Activated T-cell treated with anti-CD3 and anti-CD28 coated beads, Interleukin-2, amount 50 U/mL, for 72 hours (primary cell): ENCODE measurements around the gene IRAK2. TPM values are rescaled to one million over a fixed set of nuclear protein-coding genes. Genes with fewer than 3 reads are reported as not detected.
"Not testable (repeated sequence)": the region's sequence is repeated elsewhere in the genome, so short reads cannot be mapped to it uniquely, and the experiment has no call there.

Experiments used
- ATAC-seq, 2 donors: fragments of 150-1000 bp; cut with Tn5 transposase; replicated peaks in 1 of 2; 2 replicates each; pipeline ENCODE4 v1.10.0; 2021; ENCODE audit warnings: moderate library complexity in 2 of 2, mild to moderate bottlenecking in 1 of 2
- DNase-seq, 2 donors: peaks; one replicate each; pipeline ENCODE4 v3.0.0; 2021 to 2022; ENCODE audit warnings: mixed read lengths in 1 of 2
- H3K27ac Mint-ChIP-seq: one replicate; pipeline ENCODE4 v1.8.0; 2022; ENCODE audit warnings: mild to moderate bottlenecking, moderate library complexity, mixed read lengths
- H3K27me3 Mint-ChIP-seq: one replicate; pipeline ENCODE4 v1.8.0; 2022; ENCODE audit warnings: low read depth, mixed read lengths
- H3K36me3 Mint-ChIP-seq, 2 donors: one replicate each; pipeline ENCODE4 v1.8.0; 2022; ENCODE audit warnings: mixed read lengths in 2 of 2, mild to moderate bottlenecking in 1 of 2; ENCODE audit not compliant: insufficient read depth in 2 of 2
- H3K4me1 Mint-ChIP-seq: one replicate; pipeline ENCODE4 v1.8.0; 2022; ENCODE audit warnings: low read depth, mixed read lengths
- H3K4me3 Mint-ChIP-seq, 2 donors: one replicate each; pipeline ENCODE4 v1.8.0; 2022; ENCODE audit warnings: mild to moderate bottlenecking in 2 of 2, mixed read lengths in 2 of 2, moderate library complexity in 2 of 2
- H3K9me3 Mint-ChIP-seq, 2 donors: one replicate each; pipeline ENCODE4 v1.8.0; 2022; ENCODE audit warnings: mixed read lengths in 2 of 2
- total RNA-seq, 2 donors: library from RNA; stranded (reverse); gene quantifications; one replicate each; pipeline ENCODE4 v1.2.3, GENCODE V29; 2022

Gene IRAK2, protein sequence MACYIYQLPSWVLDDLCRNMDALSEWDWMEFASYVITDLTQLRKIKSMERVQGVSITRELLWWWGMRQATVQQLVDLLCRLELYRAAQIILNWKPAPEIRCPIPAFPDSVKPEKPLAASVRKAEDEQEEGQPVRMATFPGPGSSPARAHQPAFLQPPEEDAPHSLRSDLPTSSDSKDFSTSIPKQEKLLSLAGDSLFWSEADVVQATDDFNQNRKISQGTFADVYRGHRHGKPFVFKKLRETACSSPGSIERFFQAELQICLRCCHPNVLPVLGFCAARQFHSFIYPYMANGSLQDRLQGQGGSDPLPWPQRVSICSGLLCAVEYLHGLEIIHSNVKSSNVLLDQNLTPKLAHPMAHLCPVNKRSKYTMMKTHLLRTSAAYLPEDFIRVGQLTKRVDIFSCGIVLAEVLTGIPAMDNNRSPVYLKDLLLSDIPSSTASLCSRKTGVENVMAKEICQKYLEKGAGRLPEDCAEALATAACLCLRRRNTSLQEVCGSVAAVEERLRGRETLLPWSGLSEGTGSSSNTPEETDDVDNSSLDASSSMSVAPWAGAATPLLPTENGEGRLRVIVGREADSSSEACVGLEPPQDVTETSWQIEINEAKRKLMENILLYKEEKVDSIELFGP
- 10 to 100 TPM in 1 of 2 donors, 1 to 10 TPM in 1; 9.4 to 11.8 TPM for total RNA-seq

DNA sequence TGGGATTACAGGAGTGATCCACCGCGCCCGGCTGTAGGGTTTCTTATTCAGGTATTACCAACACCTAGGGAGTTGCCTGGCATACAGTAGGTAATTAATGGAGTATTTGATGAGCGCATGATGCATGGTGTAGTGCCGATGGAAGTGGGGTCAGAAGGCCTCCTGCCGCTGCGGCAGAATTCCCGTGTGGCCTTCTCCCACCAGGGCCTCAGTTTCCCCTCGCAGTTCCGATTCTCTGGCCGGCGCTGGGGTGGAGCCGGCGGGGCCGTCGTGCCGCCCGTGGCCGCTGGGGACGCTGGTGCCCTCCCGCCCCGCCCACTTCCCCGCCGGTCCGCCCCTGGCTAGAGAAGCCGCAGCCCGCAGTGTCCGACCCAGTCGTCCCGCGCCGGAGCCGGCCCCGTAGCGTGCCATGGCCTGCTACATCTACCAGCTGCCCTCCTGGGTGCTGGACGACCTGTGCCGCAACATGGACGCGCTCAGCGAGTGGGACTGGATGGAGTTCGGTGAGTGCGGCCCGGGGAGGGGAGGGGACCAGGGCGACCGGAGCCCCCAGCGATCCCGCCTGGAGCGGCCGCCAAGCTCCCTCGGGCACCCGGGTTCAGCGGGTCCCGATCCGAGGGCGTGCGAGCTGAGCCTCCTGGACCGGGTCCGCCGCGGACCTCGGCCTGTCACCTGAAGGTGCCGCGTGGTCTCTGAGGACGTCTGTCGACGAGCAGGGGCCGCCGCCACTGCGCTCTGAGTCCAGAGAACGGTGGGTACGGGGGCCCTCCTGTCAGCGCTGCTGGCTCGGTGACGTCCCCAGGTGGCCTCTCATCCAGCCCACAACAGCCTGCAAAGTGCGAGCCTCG is at the start of gene IRAK2:
Gene IRAK2 (plus strand): TSS at position 374 of the 848 bp plus-strand sequence. CDS start 36 bp downstream, at position 410.
- peak; percentile 67 to 80 for DNase-seq
- Mint-ChIP-seq H3K4me1 (peaks cover 31% of the 10 kb centered on the region), H3K36me3 (peaks cover 0 to 9% of the 10 kb centered on the region in 2 donors), H3K27ac (no peak within 1 kb of the TSS), H3K9me3 (peaks cover 0 to 6% of the 10 kb centered on the region in 2 donors), H3K4me3 (peak within 1 kb of the TSS; percentile 78 to 84), H3K27me3 (no peaks in the 10 kb centered on the region)
- peak; percentile 86 to 91 for ATAC-seq

DNA sequence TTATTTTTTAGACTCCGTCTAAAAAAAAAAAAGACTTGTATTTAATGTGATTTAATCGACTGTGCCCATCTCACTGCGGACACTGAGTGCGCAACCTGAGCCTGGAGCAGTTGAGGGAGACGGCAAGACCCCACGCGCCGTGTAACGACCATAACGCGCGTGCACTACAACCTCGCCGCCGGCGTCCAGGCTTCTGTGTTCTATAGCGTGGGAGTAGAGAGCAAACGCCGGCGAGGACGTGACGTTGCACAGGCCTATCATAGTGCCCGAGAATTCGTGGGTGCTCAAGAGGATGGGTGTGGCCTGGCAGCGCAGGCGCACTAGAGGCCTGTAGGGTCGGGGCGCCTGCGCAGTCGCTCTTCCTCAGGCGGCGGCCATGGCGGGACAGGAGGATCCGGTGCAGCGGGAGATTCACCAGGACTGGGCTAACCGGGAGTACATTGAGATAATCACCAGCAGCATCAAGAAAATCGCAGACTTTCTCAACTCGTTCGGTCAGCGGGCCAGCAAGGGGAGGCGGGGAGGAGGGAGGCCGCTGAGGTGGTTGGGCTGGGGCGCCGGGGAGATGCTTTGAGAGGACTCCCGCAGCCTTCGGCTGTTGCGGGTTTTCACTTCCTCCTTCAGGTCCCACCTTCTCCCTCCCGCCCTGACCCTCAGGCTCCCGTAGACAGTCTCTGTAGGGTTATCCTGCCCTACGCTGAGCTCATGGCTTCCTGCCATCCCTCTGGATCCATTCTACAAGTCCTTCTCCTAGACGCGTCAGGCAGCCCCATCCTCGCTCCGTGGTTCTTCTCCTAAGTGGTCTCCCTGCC is 49.2 kb upstream of the IRAK2 start, which contains the start of gene BRK1:
Gene BRK1 (plus strand): TSS at position 350 of the 812 bp plus-strand sequence. CDS start 27 bp downstream, at position 377.
- H3K27me3 Mint-ChIP-seq, result no peaks in the 10 kb centered on the region
- peak within 1 kb of the TSS; percentile 89 to 95 for H3K4me3 Mint-ChIP-seq
- H3K4me1 Mint-ChIP-seq, result peaks cover 36% of the 10 kb centered on the region
- ATAC-seq (peak; percentile 98 to 99), DNase-seq (peak; percentile 92 to 95)
- H3K27ac Mint-ChIP-seq, result peak within 1 kb of the TSS; percentile 96
- peaks cover 3 to 7% of the 10 kb centered on the region in 2 donors for H3K36me3 Mint-ChIP-seq
- no peaks in the 10 kb centered on the region for H3K9me3 Mint-ChIP-seq

DNA sequence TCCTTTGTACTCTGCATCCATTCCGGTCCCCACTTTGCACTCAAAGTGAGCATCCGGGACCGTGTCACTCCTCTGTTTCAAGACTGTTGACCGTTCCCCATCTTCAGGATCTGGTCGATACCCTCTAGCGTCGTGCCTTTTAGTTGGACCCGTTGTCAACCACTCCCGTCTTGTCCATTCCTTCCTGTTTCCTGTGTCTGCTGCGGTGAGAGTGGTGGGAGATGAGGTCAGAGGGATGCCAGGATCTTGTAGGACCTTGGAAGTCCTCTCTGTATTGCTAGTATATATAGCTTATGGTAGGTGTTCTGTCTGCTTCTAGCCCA is 48.6 kb upstream of the IRAK2 start:
- H3K4me1 Mint-ChIP-seq, result peaks cover 40% of the 10 kb centered on the region
- DNase-seq (no peak), ATAC-seq (peak in 1 of 2 donors; percentile 25)
- peak overlapping the region; percentile 96 for H3K27ac Mint-ChIP-seq
- H3K4me3 Mint-ChIP-seq, result peak overlapping the region; percentile 89 to 95
- H3K36me3 Mint-ChIP-seq, result peaks cover 9 to 10% of the 10 kb centered on the region in 2 donors
- no peaks in the 10 kb centered on the region for H3K9me3 Mint-ChIP-seq
- no peaks in the 10 kb centered on the region for H3K27me3 Mint-ChIP-seq

DNA sequence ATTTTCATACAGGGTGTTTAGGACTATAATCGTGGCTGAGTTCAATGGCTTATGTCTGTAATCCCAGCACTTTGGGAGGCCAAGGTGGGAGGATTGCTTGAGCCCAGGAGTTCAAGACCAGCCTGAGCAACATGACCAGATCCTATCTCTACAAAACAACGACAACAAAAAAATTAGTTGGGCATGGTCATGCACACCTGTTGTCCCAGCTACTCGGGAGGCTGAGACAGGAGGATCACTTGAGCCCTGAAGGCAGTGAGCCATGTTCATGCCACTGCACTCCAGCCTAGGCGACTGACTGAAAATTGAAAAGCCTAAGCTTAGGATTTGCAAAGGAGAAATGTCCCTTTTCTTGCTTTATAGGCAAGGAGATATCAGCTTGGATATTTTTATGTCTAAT is 47.8 kb upstream of the IRAK2 start:
- DNase-seq (no peak), ATAC-seq (no peak)
- peaks cover 44% of the 10 kb centered on the region for H3K4me1 Mint-ChIP-seq
- H3K36me3 Mint-ChIP-seq, result peaks cover 9 to 10% of the 10 kb centered on the region in 2 donors
- H3K27me3 Mint-ChIP-seq, result no peaks in the 10 kb centered on the region
- H3K4me3 Mint-ChIP-seq, result peak overlapping the region; percentile 89 to 95
- peak overlapping the region; percentile 96 for H3K27ac Mint-ChIP-seq
- no peaks in the 10 kb centered on the region for H3K9me3 Mint-ChIP-seq

DNA sequence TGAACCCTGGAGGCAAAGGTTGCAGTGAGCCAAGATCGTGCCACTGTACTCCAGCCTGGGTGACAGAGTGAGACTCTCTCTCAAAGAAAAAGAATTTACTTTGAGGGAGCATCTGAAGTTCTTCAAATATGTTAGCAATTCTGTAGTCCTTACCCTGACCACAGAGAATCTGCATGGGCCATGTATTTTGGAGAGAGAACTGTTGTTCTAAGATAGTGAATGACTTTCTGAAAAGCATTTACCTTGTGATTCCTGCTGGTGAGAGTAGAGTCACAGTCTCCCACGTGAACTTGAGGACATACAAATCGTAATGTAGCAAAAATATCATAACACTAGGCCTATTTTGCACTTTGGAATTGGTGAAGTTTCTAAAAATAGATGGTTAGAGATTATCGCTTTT is 45.3 kb upstream of the IRAK2 start:
- no peak for ATAC-seq
- H3K9me3 Mint-ChIP-seq, result no peaks in the 10 kb centered on the region
- no peaks in the 10 kb centered on the region for H3K27me3 Mint-ChIP-seq
- peaks cover 53% of the 10 kb centered on the region for H3K4me1 Mint-ChIP-seq
- H3K36me3 Mint-ChIP-seq, result peaks cover 16 to 17% of the 10 kb centered on the region in 2 donors
- DNase-seq, result no peak
- H3K27ac Mint-ChIP-seq, result no peak overlapping the region
- H3K4me3 Mint-ChIP-seq, result no peak overlapping the region

DNA sequence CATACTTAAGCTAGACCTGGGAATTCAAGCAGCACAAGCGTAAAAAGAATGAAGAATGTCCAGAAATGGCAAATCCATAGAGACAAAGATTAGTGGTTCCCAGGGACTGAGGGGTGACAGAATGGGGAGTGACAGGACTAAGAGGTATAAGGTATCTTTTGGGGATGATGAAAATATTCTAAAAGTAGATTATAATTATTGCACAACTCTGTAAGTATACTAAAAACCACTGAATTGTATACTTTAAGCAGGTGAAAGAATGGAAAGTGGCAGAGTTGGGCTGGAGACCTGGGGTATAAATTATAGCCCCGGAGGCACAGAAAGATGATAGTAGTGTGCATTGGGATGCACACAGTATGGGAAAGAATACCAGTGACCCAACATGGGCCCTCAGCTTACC is 43.7 kb upstream of the IRAK2 start:
- peaks cover 14 to 17% of the 10 kb centered on the region in 2 donors for H3K36me3 Mint-ChIP-seq
- H3K27me3 Mint-ChIP-seq, result no peaks in the 10 kb centered on the region
- no peaks in the 10 kb centered on the region for H3K9me3 Mint-ChIP-seq
- no peak overlapping the region for H3K4me3 Mint-ChIP-seq
- ATAC-seq, result no peak
- peaks cover 49% of the 10 kb centered on the region for H3K4me1 Mint-ChIP-seq
- peak overlapping the region; percentile 79 for H3K27ac Mint-ChIP-seq
- DNase-seq, result no peak

DNA sequence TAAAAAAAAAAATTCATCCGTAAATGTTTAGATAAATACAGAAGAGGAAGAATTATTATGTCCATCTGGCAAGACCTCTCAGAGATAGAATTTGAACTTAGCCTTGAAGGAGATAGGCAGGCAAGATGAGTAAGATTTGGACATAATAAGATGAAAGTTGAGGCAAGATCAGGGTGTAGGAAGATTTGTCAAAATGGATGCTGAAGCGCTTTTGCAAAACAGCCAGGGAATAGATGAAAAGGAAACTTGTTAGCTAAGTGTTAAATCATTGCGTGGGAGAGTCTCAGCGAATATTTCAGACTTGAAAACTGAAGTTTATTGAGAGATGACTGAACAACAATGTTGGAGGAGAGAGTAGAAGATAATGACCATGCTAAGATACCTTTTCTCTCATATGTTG is 42.0 kb upstream of the IRAK2 start:
- peaks cover 12 to 30% of the 10 kb centered on the region in 2 donors for H3K36me3 Mint-ChIP-seq
- peaks cover 34% of the 10 kb centered on the region for H3K4me1 Mint-ChIP-seq
- peak overlapping the region; percentile 1 to 35 for H3K4me3 Mint-ChIP-seq
- ATAC-seq (no peak), DNase-seq (no peak)
- no peaks in the 10 kb centered on the region for H3K27me3 Mint-ChIP-seq
- H3K9me3 Mint-ChIP-seq, result no peaks in the 10 kb centered on the region
- peak overlapping the region; percentile 42 for H3K27ac Mint-ChIP-seq

DNA sequence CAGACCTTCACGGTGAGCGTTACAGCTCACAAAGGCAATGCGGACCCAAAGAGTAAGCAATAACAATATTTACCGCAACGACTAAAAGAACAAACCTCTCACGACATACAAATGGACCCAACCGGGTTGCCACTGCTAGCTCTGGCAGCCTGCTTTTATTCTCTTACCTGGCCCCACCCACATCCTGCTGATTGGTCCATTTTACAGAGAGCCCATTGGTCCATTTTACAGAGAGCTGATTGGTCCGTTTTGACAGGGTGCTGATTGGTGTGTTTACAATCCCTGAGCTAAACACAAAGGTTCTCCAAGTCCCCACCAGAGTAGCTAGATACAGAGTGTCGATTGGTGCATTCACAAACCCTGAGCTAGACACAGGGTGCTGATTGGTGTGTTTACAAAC is 28.8 kb upstream of the IRAK2 start:
- H3K36me3 Mint-ChIP-seq, H3K9me3 Mint-ChIP-seq, H3K27ac Mint-ChIP-seq, H3K27me3 Mint-ChIP-seq, H3K4me3 Mint-ChIP-seq, H3K4me1 Mint-ChIP-seq, ATAC-seq, DNase-seq: not testable (repeated sequence)

DNA sequence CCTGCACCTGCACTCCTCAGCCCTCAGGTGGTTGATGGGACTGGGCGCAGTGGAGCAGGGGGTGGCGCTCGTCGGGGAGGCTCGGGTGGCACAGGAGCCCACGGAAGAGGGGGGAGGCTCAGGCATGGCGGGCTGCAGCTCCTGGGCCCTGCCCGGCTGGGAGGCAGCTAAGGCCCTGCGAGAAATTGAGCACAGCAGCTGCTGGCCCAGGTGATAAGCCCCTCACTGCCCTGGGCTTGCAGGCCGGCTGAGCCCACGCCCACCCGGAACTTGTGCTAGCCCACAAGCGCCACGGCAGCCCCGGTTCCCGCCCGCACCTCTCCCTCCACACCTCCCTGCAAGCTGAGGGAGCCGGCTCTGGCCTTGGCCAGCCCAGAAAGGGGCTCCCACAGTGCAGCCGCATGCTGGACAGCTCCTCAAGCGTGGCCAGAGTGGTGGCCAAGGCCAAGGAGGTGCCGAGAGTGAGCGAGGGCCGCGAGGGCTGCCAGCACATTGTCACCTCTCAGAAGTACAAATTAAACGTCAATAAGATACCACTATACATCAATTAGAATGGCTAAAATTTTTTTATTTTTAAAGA is 28.2 kb upstream of the IRAK2 start:
- Mint-ChIP-seq H3K36me3 (no peaks in the 10 kb centered on the region), H3K27me3 (no peaks in the 10 kb centered on the region), H3K27ac (no peak overlapping the region), H3K4me3 (no peak overlapping the region), H3K9me3 (no peaks in the 10 kb centered on the region), H3K4me1 (peaks cover 7% of the 10 kb centered on the region)
- DNase-seq (no peak), ATAC-seq (no peak)

DNA sequence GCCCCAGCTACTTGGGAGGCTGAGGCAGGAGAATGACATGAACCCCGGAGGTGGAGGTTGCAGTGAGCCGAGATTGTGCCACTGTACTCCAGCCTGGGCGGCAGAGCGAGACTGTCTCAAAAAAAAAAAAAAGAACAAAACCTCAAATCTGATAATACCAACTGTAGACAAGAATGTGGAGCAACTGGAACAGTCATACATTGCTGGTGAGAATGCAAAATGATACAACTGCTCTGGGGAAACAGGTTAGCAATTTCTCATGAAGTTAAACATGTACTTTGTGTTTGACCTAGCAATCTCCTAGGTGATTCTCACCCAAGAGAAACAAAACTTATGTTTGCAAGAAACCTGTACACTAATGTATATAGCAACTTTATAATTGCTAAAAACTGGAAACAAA is 27.5 kb upstream of the IRAK2 start:
- ATAC-seq, result no peak
- peaks cover 0 to 2% of the 10 kb centered on the region in 2 donors for H3K36me3 Mint-ChIP-seq
- H3K27ac Mint-ChIP-seq, result no peak overlapping the region
- no peak for DNase-seq
- no peak overlapping the region for H3K4me3 Mint-ChIP-seq
- no peaks in the 10 kb centered on the region for H3K27me3 Mint-ChIP-seq
- peaks cover 7% of the 10 kb centered on the region for H3K4me1 Mint-ChIP-seq
- H3K9me3 Mint-ChIP-seq, result no peaks in the 10 kb centered on the region

DNA sequence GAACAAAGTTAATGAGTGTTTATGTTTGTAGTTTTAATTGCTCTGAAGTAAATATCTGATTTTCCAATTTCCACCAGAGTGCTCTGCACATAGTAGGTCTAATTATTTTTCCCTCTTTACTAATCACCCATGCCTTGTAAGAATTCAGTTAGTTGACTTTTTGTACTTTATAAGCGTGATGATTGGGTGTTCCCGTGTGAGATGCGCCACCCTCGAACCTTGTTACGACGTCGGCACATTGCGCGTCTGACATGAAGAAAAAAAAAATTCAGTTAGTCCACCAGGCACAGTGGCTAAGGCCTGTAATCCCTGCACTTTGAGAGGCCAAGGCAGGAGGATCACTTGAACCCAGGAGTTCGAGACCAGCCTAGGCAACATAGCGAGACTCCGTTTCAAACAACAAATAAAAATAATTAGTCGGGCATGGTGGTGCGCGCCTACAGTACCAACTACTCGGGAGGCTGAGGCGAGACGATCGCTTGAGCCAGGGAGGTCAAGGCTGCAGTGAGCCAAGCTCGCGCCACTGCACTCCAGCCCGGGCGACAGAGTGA is 23.6 kb upstream of the IRAK2 start:
- Mint-ChIP-seq H3K36me3 (peaks cover 9 to 13% of the 10 kb centered on the region in 2 donors), H3K4me3 (peak overlapping the region; percentile 92 to 98), H3K27me3 (no peaks in the 10 kb centered on the region), H3K4me1 (peaks cover 33% of the 10 kb centered on the region), H3K9me3 (no peaks in the 10 kb centered on the region), H3K27ac (peak overlapping the region; percentile 86)
- DNase-seq (peak in 1 of 2 donors; percentile 5), ATAC-seq (no peak)
